Keratinocyte (primary cell): Measurements from ENCODE around the gene CNTD1. TPM values are rescaled to one million over a fixed set of nuclear protein-coding genes. Genes with fewer than 3 reads are reported as not detected.
"Not testable (repeated sequence)": the region's sequence is repeated elsewhere in the genome, so short reads cannot be mapped to it uniquely, and the experiment has no call there.

Experiments
- DNase-seq: peaks from one replicate; pipeline ENCODE4 v3.0.0-alpha.2; 2011; ENCODE audit warnings: low read depth, missing footprints, low spot score
- FAIRE-seq: peaks from 2 replicates; lab custom pipeline; 2011; peaks lifted over from hg19 to GRCh38; lab: Jason Lieb, UNC
- H2AFZ ChIP-seq: 2 replicates; pipeline ENCODE4 v1.6.0; 2012; ENCODE audit warnings: low read length, control low read depth, inconsistent platforms; ENCODE audit not compliant: control insufficient read depth
- H3K27ac ChIP-seq: 2 replicates; pipeline ENCODE4 v1.5.1; 2011; ENCODE audit warnings: low read length; ENCODE audit not compliant: control insufficient read depth, insufficient read depth
- H3K27me3 ChIP-seq: 3 replicates; pipeline ENCODE4 v1.6.0; 2011; ENCODE audit warnings: low read length; ENCODE audit not compliant: control insufficient read depth, insufficient read depth; ENCODE audit errors: extremely low read depth
- H3K36me3 ChIP-seq, 2 experiments: 2 replicates in 1 of 2; 3 replicates in 1 of 2; pipeline ENCODE4 v1.5.1; 2011; ENCODE audit warnings: low read length in 2 of 2, mild to moderate bottlenecking in 1 of 2; ENCODE audit not compliant: control insufficient read depth in 2 of 2, insufficient read depth in 2 of 2; ENCODE audit errors: extremely low read depth in 1 of 2
- H3K4me1 ChIP-seq: 3 replicates; pipeline ENCODE4 v1.5.1; 2011; ENCODE audit warnings: low read length; ENCODE audit not compliant: control insufficient read depth, insufficient read depth; ENCODE audit errors: extremely low read depth
- H3K4me2 ChIP-seq: 3 replicates; pipeline ENCODE4 v1.6.0; 2011; ENCODE audit warnings: low read depth, low read length; ENCODE audit not compliant: control insufficient read depth, insufficient read depth; ENCODE audit errors: extremely low read depth
- H3K4me3 ChIP-seq, 3 experiments: fragments of 200-600 bp in 1 of 3; sonication (generic) in 1 of 3; 2 replicates in 2 of 3; 3 replicates in 1 of 3; pipeline ENCODE4 v1.5.1; 2011 to 2016; ENCODE audit warnings: low read length in 3 of 3, mild to moderate bottlenecking in 3 of 3, control low read depth in 2 of 3, inconsistent platforms in 1 of 3, low read depth in 1 of 3, mixed read lengths in 1 of 3, mixed run types in 1 of 3, moderate library complexity in 1 of 3; ENCODE audit not compliant: control insufficient read depth in 2 of 3, insufficient read depth in 2 of 3; ENCODE audit errors: extremely low read depth in 1 of 3
- H3K79me2 ChIP-seq: 2 replicates; pipeline ENCODE4 v1.6.0; 2012; ENCODE audit warnings: low read length; ENCODE audit not compliant: control insufficient read depth, insufficient read depth
- H3K9ac ChIP-seq: 3 replicates; pipeline ENCODE4 v1.6.0; 2011; ENCODE audit warnings: low read length; ENCODE audit not compliant: control insufficient read depth, insufficient read depth; ENCODE audit errors: extremely low read depth
- H3K9me1 ChIP-seq: 3 replicates; pipeline ENCODE4 v1.6.0; 2011; ENCODE audit warnings: low read length; ENCODE audit not compliant: control insufficient read depth, insufficient read depth; ENCODE audit errors: extremely low read depth
- H3K9me3 ChIP-seq: 2 replicates; pipeline ENCODE4 v1.5.1; 2012; ENCODE audit warnings: low read depth, low read length; ENCODE audit not compliant: control insufficient read depth
- H4K20me1 ChIP-seq: 3 replicates; pipeline ENCODE4 v1.6.0; 2011; ENCODE audit warnings: low read length; ENCODE audit not compliant: control insufficient read depth, insufficient read depth; ENCODE audit errors: extremely low read depth
- CTCF ChIP-seq, 3 experiments: IDR thresholded peaks in 1 of 3; conservative IDR thresholded peaks in 1 of 3; optimal IDR thresholded peaks in 1 of 3; 2 replicates in 2 of 3; 3 replicates in 1 of 3; pipeline versions ENCODE3 to v1.5.1; 2011; ENCODE audit warnings: low read length in 3 of 3, mild to moderate bottlenecking in 3 of 3, moderate library complexity in 2 of 3, control low read depth in 1 of 3, inconsistent platforms in 1 of 3; ENCODE audit not compliant: insufficient read depth in 2 of 3; ENCODE audit errors: extremely low read depth in 1 of 3
- EZH2 ChIP-seq: IDR thresholded peaks from one replicate; pipeline ENCODE4 v1.6.1; 2012; ENCODE audit warnings: inconsistent platforms, mild to moderate bottlenecking, low read length, moderate library complexity
- dilution Hi-C: fragments of 300-500 bp; cut with MboI; formaldehyde crosslinking; loops from one replicate; pipeline ENCODE4 v1.7.0; 2020; ENCODE audit warnings: low sequenced_read_pairs; ENCODE audit not compliant: extremely low pct_ligation_motif_present
- polyA plus RNA-seq, 5 experiments: library from polyadenylated mRNA; depleted of rRNA in 3 of 5; stranded (reverse) in 3 of 5; stranded (forward) in 1 of 5; unstranded in 1 of 5; fragments of >200 nt; gene quantifications; 1 replicate in 1 of 5; 2 replicates in 3 of 5; 3 replicates in 1 of 5; pipeline versions ENCODE4 v1.2.1 to v1.2.3, GENCODE V29; 2011 to 2012; ENCODE audit warnings: missing spikeins in 2 of 5, low read depth in 1 of 5, low replicate concordance in 1 of 5

Gene CNTD1
- polyA plus RNA-seq, 1 donor (not counting 4 experiments of a cell fraction or from before 2014, with no cell fraction given): not detected

GRCh38 chr17:42849451-42850181 is 51.0 kb downstream of the CNTD1 start:
- H3K4me1 ChIP-seq: no peaks in the 10 kb centered on the region
- no peak overlapping the region for H3K9ac ChIP-seq
- no peak overlapping the region for H3K4me2 ChIP-seq
- FAIRE-seq (no peak), DNase-seq (no peak)
- peaks cover 7 to 11% of the 10 kb centered on the region in 2 experiments for H3K36me3 ChIP-seq
- dilution Hi-C loops: loop anchor here (25.0 kb wide), 1 partner anchor 88 kb away; no protein-coding TSS in a partner anchor
- H3K9me1 ChIP-seq: no peaks in the 10 kb centered on the region
- TF ChIP-seq CTCF (optimal IDR thresholded peaks at IDR 0.05 in 1 of 3, IDR thresholded peaks at IDR 0.05 in 1 of 3, conservative IDR thresholded peaks at IDR 0.05 in 1 of 3; ENCODE audit: extremely low read depth in 1 of 3, insufficient read depth in 2 of 3, low read length in 3 of 3): no peak
- TF ChIP-seq EZH2: no peak
- H3K4me3 ChIP-seq: no peak overlapping the region
- no peak overlapping the region for H2AFZ ChIP-seq
- no peaks in the 10 kb centered on the region for H3K9me3 ChIP-seq
- no peaks in the 10 kb centered on the region for H3K79me2 ChIP-seq
- peaks cover 3% of the 10 kb centered on the region for H4K20me1 ChIP-seq
- no peaks in the 10 kb centered on the region for H3K27me3 ChIP-seq
- no peak overlapping the region for H3K27ac ChIP-seq

- FAIRE-seq: no peak
- no peak within 1 kb of the TSS for H3K4me3 ChIP-seq
- no peaks in the 10 kb centered on the region for H3K79me2 ChIP-seq
- H4K20me1 ChIP-seq: peaks cover 3% of the 10 kb centered on the region
- H3K4me1 ChIP-seq: no peaks in the 10 kb centered on the region
- TF ChIP-seq EZH2: no peak
- TF ChIP-seq CTCF (optimal IDR thresholded peaks at IDR 0.05 in 1 of 3, IDR thresholded peaks at IDR 0.05 in 1 of 3, conservative IDR thresholded peaks at IDR 0.05 in 1 of 3; ENCODE audit: extremely low read depth in 1 of 3, insufficient read depth in 2 of 3, low read length in 3 of 3): no peak
- no peaks in the 10 kb centered on the region for H3K9me1 ChIP-seq
- H3K9ac ChIP-seq: no peak within 1 kb of the TSS
- H3K4me2 ChIP-seq: no peak within 1 kb of the TSS
- no peaks in the 10 kb centered on the region for H3K27me3 ChIP-seq
- no peaks in the 10 kb centered on the region for H3K9me3 ChIP-seq
- H2AFZ ChIP-seq: no peak within 1 kb of the TSS
- DNase-seq: no peak
- dilution Hi-C loops: no loop called here
- H3K27ac ChIP-seq: no peak within 1 kb of the TSS
- H3K36me3 ChIP-seq: no peaks in the 10 kb centered on the region
These were observed 52.3 kb downstream of the CNTD1 start, which contains the start of gene AOC3 for GRCh38 chr17:42850954-42851353. AOC3 (plus strand) TSS chr17:42851199; CDS start chr17:42851344, 145 bp downstream.

GRCh38 chr17:42851371-42852240 is 52.9 kb downstream of the CNTD1 start:
- not testable (repeated sequence) for FAIRE-seq, H2AFZ ChIP-seq, H3K27ac ChIP-seq

More at GRCh38 chr17:42851371-42852240, 52.9 kb downstream of the CNTD1 start:
- H3K27me3 ChIP-seq, H3K79me2 ChIP-seq, H3K9me3 ChIP-seq, DNase-seq, H3K4me3 ChIP-seq, H3K36me3 ChIP-seq, H3K9ac ChIP-seq, H3K4me2 ChIP-seq, H3K9me1 ChIP-seq, H3K4me1 ChIP-seq, dilution Hi-C loops, H4K20me1 ChIP-seq: not testable (repeated sequence)
